Ovary (tissue), 3 donors: Measurements from ENCODE around the gene SMAD1.

ENCODE experiments used
- EP300 ChIP-seq: sonication (generic); formaldehyde crosslinking; IDR thresholded peaks from one replicate; pipeline ENCODE4 v1.6.1; 2017; ENCODE audit warnings: antibody characterized with exemption
- TF ChIP-seq, protein P1 (sequence below), 3 donors: fragments of 450-650 bp in 2 of 3; fragments of 200-600 bp in 1 of 3; IDR thresholded peaks; one replicate each; pipeline versions ENCODE4 v1.5.1 to v1.8.0; 2016 to 2022; ENCODE audit warnings: antibody characterized with exemption in 3 of 3, mild to moderate bottlenecking in 1 of 3
- donor health status: DM: no; HTN: no; CAD: no.

DNA sequence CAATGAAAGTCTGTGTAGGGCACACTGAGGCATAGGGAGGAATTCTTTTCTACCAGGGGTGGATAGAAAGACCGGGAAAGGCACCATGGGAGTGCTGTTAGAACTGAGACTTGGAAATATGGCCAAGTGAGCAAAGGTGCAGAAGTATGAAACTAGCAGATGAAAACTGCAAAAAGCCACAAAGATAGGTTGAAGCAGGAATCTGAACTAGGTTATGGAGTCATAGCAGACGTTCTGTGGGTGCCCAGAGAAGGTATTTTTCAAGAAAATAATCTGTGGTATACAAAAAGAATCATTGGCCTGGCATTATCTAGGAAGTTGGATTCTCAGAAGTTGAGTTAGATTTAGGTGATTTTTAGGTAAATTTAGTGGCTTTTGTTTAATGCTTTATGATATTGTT, 48.5 kb downstream of the SMAD1 start:
- TF ChIP-seq, protein P1, sequence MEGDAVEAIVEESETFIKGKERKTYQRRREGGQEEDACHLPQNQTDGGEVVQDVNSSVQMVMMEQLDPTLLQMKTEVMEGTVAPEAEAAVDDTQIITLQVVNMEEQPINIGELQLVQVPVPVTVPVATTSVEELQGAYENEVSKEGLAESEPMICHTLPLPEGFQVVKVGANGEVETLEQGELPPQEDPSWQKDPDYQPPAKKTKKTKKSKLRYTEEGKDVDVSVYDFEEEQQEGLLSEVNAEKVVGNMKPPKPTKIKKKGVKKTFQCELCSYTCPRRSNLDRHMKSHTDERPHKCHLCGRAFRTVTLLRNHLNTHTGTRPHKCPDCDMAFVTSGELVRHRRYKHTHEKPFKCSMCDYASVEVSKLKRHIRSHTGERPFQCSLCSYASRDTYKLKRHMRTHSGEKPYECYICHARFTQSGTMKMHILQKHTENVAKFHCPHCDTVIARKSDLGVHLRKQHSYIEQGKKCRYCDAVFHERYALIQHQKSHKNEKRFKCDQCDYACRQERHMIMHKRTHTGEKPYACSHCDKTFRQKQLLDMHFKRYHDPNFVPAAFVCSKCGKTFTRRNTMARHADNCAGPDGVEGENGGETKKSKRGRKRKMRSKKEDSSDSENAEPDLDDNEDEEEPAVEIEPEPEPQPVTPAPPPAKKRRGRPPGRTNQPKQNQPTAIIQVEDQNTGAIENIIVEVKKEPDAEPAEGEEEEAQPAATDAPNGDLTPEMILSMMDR (IDR thresholded peaks at IDR 0.05) = no peak
- no peak for TF ChIP-seq EP300
